ENCODE results near the gene HOXB9.

Gene HOXB9

GRCh38 chr17:48579760-48580554 lies 46.2 kb downstream of the HOXB9 start:
- peak; percentile 27 for FAIRE-seq

GRCh38 chr17:48579471-48579759 lies 46.7 kb downstream of the HOXB9 start:
- FAIRE-seq, result peak; percentile 11

- no peak for FAIRE-seq
Measured at GRCh38 chr17:48578616-48579470, 47.3 kb downstream of the HOXB9 start.

GRCh38 chr17:48577946-48578615 lies 48.1 kb downstream of the HOXB9 start, which contains the start of gene HOXB4:
Gene HOXB4, minus strand, starts transcription at chr17:48578350. Its CDS starts 31 bp downstream, at chr17:48578319.
- FAIRE-seq, result peak; percentile 74

- FAIRE-seq, result peak; percentile 78
Measured at GRCh38 chr17:48577330-48577945, 48.7 kb downstream of the HOXB9 start.

GRCh38 chr17:48576479-48577309 lies 49.5 kb downstream of the HOXB9 start:
- peak; percentile 3 for FAIRE-seq

- FAIRE-seq, result peak; percentile 3
Measured at GRCh38 chr17:48575673-48576478, 50.3 kb downstream of the HOXB9 start.

- FAIRE-seq, result no peak
Measured at GRCh38 chr17:48575066-48575582, 51.0 kb downstream of the HOXB9 start.

GRCh38 chr17:48574505-48575065 lies 51.6 kb downstream of the HOXB9 start:
- no peak for FAIRE-seq

- peak; percentile 55 for FAIRE-seq
Measured at GRCh38 chr17:48571826-48572417, 54.2 kb downstream of the HOXB9 start.

Data from G401.6 (cell line).